H1 (cell line): Measurements from ENCODE around the gene SELENBP1. TPM values are rescaled to one million over a fixed set of nuclear protein-coding genes. Genes with fewer than 3 reads are reported as not detected.

ENCODE experiments used
- CHD2 ChIP-seq: IDR thresholded peaks from 2 replicates; pipeline ENCODE4 v1.6.1; 2012; ENCODE audit warnings: low read length, improper control_type of control experiment
- GTF2F1 ChIP-seq: IDR thresholded peaks from 2 replicates; pipeline ENCODE4 v1.6.1; 2012; ENCODE audit warnings: low read depth, low read length, improper control_type of control experiment, borderline replicate concordance
- RAD21 ChIP-seq, 2 experiments: IDR thresholded peaks in 1 of 2; conservative IDR thresholded peaks in 1 of 2; 2 replicates each; pipeline ENCODE4 v1.6.1; 2011; ENCODE audit warnings: low read depth in 2 of 2, low read length in 2 of 2, improper control_type of control experiment in 1 of 2, inconsistent platforms in 1 of 2, mild to moderate bottlenecking in 1 of 2, moderate library complexity in 1 of 2
- polyA plus RNA-seq, 7 experiments: library from polyadenylated mRNA; depleted of rRNA in 3 of 7; stranded (reverse) in 5 of 7; unstranded in 2 of 7; fragments of >200 nt in 5 of 7; fragments of 200-250 nt in 2 of 7; gene quantifications; 1 replicate in 5 of 7; 2 replicates in 1 of 7; 4 replicates in 1 of 7; pipeline versions ENCODE4 v1.2.1 to v1.2.3, GENCODE V29; 2011 to 2013; ENCODE audit warnings: missing spikeins in 2 of 7, mixed read lengths in 2 of 7
- total RNA-seq: library from RNA; stranded (reverse); fragmentation: NEBNext Ultra II Directional; extraction: Animal tissue kit (Norgen Biotek cat#: 25700); gene quantifications from 2 replicates; pipeline ENCODE4 v1.2.1, GENCODE V29; 2021
- TF ChIP-seq, protein P1 (sequence below), 3 experiments: IDR thresholded peaks; 1 replicate in 2 of 3; 2 replicates in 1 of 3; pipeline versions ENCODE4 v1.5.1 to v1.6.1; 2011; ENCODE audit warnings: low read length in 3 of 3, mild to moderate bottlenecking in 3 of 3, inconsistent platforms in 2 of 3, low read depth in 1 of 3, moderate library complexity in 1 of 3; ENCODE audit not compliant: insufficient read depth in 1 of 3; ENCODE audit errors: control extremely low read depth in 1 of 3

The SELENBP1 gene
- total and polyA plus RNA-seq, 2 of the 8 experiments (the other 6 are each of a cell fraction or from before 2014, with no cell fraction given): 20.0 to 32.4 TPM

GRCh38 chr1:151384584-151384983 lies 12.1 kb upstream of the SELENBP1 start (continued):
- TF ChIP-seq RAD21 (IDR thresholded peaks at IDR 0.05 in 1 of 2, conservative IDR thresholded peaks at IDR 0.05 in 1 of 2; ENCODE audit: low read depth in 2 of 2, low read length in 2 of 2): no peak
- TF ChIP-seq, protein P1, sequence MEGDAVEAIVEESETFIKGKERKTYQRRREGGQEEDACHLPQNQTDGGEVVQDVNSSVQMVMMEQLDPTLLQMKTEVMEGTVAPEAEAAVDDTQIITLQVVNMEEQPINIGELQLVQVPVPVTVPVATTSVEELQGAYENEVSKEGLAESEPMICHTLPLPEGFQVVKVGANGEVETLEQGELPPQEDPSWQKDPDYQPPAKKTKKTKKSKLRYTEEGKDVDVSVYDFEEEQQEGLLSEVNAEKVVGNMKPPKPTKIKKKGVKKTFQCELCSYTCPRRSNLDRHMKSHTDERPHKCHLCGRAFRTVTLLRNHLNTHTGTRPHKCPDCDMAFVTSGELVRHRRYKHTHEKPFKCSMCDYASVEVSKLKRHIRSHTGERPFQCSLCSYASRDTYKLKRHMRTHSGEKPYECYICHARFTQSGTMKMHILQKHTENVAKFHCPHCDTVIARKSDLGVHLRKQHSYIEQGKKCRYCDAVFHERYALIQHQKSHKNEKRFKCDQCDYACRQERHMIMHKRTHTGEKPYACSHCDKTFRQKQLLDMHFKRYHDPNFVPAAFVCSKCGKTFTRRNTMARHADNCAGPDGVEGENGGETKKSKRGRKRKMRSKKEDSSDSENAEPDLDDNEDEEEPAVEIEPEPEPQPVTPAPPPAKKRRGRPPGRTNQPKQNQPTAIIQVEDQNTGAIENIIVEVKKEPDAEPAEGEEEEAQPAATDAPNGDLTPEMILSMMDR (IDR thresholded peaks at IDR 0.05; ENCODE audit: control extremely low read depth in 1 of 3, insufficient read depth in 1 of 3, low read depth in 1 of 3, low read length in 3 of 3): no peak
- no peak for TF ChIP-seq GTF2F1
- TF ChIP-seq CHD2: no peak
- TF ChIP-seq, all 59 proteins: peak for 0
